H4 (cell line): ENCODE measurements around the gene ULBP3. TPM values are rescaled to one million over a fixed set of nuclear protein-coding genes. Genes with fewer than 3 reads are reported as not detected.
A peak's percentile ranks its signal among the peaks of the same experiment; 100 is the strongest.
"Not testable (repeated sequence)": the region's sequence is repeated elsewhere in the genome, so short reads cannot be mapped to it uniquely, and the experiment has no call there.

Experiments
- DNase-seq: peaks from one replicate; pipeline ENCODE4 v3.0.0-alpha.2; 2015; ENCODE audit warnings: low spot score
- total RNA-seq: library from RNA; depleted of rRNA; stranded (reverse); fragments of >200 nt; shearing (Covaris generic); gene quantifications from 2 replicates; pipeline ENCODE4 v1.2.3, GENCODE V29; 2014

The ULBP3 gene
- total RNA-seq, 1 experiment from 2014 or later, result 7.6 TPM

DNA sequence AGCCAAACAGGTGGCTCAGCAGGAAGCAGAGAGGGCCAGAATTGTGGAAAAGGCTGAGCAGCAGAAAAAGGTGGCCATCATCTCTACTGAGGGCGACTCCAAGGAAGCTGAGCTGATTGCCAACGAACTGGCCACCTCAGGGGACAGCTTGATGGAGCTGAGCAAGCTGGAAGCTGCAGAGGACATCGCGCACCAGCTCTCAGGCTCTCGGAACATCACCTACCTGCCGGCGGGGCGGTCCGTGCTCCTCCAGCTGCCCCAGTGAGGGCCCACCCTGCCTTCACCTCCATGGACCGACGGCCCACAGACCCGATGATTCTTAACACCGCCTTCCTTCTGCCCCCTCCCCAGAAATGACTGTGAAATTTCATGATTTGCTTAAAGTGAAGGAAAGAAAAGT, 25.8 kb downstream of the ULBP3 start:
- no peak for DNase-seq

DNA sequence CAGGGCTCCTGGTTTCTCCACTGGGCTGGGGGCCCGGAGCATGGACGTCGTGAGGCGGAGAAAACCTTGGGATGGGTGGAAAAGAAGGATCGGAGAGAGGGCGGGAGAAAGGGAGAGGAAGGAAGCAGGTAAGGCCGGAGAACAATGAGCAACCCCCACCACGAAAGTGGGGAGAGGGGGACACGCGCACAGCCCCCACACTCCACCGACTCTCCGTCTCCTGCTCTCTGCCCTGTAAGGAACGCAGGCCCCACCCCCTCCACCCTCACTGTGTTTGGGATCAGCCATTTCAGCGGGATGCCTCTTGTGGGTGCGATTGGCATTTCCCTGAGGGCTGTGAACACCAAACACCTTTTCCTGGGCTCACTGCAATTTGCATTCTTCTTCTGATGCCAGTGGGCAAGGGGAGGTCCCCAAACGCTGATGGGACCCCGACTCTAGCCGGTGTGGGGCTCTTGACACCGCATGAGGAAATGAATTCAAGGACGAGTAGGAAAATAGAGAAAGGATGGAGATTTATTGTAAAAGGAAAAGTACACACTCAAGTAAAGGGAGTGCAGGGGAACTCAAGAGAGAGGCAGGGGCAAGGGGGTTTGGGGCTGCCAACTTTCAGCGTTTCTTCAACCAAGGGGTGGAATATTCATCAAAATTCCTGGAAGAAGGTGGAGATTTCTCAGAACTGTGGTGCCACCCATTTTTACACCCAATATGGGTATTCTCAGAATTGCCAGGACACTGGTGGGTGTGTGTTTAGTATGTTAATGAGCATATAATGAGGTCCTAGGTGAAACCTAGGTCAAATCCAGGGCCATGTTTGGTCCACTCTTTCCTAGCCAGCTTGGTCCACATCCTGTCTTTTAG, 30.5 kb downstream of the ULBP3 start:
- no peak for DNase-seq

DNA sequence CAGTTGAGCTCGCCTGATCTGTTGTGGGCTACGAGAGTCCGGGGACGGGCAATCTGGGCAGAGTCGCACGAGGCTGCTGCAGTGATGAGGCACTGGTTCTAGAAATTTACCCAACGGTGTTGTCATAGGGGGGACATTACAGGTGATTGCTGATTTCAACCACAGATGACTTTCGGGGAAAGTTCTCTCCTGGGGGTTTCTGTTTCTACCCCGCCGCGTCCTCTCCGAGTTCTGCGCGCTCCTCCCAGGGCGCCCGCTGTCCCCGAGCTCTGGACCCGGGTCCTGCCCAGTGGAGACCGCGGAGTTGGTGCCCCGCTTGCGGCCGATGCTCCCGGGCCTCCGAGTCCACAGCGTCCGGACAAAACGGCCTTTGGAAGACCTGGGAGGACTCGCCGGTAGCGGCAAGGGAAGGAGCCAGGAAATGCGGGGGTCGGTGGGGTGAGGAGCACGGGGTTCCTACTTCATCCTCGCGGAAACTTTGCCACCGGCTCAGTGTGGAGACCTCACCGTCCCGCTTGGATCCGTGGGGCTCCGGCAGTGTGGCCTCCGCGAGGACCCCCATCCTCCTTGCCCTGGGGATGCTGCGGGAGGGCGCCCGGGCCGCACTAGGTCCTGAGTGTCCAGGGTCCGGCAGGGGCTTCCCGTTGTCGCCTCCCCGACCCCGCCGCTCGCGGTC, 31.3 kb downstream of the ULBP3 start:
- DNase-seq, result no peak

DNA sequence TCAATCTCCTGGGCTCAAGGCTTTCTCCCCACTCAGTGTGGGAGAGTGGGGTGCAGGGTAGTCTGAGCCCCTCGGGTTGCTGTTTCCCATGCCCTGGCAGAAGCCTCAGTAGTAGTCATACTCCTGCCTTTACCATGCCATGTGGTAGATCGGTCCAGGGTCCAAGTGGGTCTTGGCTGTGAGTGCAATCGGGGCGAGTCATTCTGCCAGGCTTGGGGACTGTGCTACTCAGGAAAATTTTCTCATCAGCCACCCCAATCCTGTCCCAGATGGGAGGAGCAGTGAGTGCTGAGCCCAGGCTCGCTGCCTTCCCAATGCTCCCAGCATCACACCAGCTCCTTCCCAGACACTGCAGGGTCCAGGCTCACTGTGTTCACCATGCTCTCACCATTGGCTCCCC, 32.8 kb downstream of the ULBP3 start:
- DNase-seq, result no peak

DNA sequence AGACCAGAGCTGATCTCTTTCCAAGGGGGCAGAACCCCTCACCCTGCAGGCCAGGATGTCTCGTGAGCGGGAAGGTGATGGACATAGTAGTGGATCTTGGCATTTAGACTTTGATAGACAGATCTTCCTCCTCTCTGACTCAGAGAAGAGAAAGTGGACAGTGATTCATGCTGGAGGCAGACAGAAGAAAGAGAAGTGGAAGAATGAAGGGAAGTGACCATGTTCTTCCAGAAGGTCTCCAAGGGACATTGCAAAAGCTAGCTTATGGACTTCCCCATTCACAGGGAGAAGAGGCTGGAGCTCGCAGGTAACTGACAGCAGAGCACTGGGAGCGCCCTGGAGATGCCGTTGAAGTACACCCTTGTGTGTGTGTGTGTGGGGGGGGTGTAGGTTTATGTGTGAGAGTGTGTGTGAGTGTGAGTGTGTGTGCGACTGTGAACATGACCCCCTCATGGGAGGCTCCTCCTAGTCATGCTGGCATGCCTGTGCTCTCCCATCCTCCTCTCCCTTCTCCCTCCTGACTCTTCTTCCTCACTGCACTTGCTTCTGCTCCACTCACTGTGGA, 35.6 kb downstream of the ULBP3 start:
- no peak for DNase-seq

DNA sequence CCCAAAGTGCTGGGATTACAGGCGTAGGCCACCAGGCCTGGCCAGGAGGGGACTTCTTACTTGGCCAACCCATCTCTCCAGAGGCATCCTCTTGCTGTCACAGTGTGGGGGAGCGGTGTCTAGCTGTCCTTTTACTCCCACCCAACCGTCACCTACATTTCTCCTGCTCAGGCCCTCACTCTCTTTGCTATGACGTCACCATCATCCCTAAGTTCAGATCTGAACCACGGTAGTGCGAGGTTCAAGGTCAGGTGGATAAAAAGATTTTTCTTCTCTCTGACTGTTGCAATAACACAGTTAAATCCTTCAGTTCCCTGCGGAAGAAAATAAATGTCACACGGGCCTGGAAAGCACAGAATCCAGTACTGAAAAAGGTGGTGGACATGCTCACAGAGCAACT, 36.3 kb downstream of the ULBP3 start:
- DNase-seq, result no peak

DNA sequence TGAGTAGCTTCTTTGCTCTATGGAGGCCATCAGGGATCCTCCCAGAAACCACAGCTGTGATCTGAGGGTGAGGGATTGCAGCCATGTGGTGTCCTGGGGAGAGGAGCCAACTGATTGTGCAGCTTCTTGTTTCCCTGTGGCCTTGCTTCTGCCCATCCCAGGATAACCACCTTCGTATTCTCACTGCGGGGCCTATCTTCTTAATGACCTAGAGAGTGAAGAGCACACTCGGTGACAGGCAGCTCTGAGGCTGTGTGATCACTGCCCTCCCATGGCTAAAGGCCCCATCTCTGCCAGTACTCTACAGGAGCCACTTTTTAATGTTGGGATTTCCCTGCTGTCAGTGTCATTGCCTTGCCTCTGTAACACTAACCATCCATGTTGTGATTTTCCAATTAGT, 38.3 kb downstream of the ULBP3 start:
- no peak for DNase-seq

DNA sequence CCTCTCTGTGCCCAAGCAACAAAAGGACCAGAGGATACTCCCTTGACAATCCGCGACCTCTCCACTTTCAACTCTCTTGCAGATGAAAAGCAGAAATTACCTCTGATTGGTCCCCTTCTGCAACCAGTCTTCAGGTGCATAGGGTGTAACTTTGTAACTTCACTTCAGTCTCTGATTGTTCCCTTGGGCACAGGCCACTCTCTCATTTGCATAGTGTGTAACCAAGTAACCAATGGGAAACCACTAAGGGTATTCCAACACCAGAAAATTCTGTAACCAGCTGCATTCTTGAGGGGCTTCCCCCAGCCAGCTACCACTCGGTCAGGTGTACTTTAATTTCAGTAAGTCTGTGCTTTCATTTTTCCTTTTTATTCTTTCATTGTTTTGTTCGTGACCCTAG, 39.2 kb downstream of the ULBP3 start:
- DNase-seq, result no peak

DNA sequence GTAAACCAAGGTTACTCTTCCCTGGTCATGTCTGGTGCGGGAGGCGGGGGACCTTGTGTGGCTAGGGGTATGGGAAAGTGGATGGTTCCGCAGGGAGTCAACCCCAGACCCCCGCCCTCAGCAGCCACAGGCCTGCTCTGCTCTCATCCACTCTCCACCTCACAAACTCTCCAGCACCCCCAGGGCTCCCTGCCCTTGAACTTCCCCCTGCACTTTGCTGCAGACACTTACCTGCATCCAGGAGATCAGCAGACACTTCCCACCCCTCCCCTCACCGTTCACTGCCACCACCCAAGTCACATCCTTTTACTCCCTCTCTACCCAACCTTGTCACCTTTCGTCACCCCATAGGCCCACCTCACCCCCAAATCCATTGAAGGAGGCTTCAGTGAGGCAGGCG, 39.6 kb downstream of the ULBP3 start:
- DNase-seq, result no peak

DNA sequence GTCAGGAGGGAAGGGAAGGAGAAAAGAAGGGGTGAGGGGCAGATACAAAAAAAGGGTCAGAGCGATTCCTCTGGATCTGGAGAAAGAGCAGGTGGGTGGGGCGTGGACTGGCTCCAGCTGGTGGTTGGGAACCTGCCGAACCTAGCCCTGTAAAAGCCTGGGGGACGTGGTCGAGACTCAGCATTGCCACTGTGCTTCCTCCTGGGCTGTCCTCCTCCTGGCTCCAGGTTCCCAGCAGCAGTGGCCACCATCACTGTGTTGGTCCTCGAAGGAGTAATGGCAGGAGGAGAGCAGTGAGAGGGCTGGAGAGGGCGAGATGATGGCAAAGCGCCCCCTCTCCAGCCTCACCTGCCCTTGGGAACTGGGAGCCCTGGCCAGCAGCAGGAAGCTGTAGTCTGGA, 40.1 kb downstream of the ULBP3 start:
- no peak for DNase-seq

DNA sequence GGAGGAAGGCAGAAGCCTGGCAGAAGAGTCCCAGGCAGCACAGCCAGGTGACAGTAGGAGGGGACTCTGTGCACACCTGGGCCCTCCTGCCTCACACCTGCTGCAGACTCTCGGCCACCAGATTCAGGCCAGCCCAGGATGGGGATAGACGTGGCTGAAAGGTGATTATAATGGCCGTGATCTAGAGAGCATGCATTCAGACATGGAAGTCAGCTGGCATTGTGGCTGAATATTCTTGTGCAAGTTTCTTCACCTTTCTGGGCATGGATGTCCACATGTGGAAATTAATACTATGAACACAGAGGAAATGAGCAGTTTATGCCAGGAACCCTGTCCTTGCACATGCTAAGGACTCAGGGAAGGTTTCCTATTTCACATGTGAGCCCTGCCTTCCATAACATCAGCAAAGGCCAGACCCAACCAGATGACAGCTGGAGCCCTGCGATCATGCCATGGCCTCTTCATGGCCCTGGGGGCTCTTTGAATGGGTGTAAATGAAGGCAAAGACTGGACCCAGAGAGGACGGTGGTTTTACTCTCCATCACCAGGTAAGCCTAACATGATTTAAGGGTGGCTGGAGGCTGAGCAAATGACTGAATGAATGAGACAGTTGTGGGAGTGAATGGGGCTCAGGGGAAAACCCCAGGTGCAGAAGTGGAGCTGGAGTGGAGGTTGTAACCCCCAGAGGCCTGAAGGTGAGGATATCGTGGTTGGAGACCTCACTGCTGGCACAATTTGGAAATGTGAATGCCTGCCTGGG, 40.9 kb downstream of the ULBP3 start:
- no peak for DNase-seq

DNA sequence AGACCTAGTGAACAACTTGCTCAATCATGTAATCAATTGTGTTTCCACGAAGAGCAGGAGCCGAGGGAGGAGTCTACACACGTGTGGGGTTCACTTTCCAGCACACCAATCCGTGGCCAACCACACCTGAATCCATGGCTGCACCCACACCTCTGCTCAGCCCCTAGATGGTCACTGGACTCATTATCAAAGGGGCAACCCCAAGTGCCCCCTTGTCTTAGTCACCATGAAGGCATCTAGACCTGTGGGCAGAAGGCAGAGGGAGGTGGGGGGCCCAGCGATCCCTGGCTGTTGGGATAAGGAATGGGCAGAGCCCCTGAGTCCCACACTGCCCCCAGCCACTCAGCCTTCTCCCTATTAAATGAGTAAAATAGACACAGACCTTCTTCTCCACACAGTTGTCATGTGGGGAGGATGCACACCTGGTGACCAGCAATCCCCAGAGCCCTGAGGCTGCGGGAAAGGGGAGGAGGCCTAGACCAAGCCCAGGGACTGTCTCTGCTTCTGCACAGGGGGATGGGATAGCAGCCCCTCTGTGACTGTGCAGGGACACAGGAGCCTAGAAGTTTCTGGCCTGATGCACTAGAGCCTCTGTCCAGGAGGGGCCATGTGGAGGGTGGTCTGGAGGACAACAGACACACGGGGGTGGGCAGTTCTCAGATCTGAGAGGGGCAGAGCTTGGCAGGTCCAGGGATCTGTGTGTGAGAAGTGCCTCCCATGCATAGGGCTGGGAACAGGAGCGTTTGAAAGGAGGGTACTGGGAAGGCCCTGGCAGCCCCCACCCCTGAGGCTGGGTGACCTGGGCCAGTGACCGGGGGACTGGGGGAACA, 41.7 kb downstream of the ULBP3 start:
- no peak for DNase-seq

DNA sequence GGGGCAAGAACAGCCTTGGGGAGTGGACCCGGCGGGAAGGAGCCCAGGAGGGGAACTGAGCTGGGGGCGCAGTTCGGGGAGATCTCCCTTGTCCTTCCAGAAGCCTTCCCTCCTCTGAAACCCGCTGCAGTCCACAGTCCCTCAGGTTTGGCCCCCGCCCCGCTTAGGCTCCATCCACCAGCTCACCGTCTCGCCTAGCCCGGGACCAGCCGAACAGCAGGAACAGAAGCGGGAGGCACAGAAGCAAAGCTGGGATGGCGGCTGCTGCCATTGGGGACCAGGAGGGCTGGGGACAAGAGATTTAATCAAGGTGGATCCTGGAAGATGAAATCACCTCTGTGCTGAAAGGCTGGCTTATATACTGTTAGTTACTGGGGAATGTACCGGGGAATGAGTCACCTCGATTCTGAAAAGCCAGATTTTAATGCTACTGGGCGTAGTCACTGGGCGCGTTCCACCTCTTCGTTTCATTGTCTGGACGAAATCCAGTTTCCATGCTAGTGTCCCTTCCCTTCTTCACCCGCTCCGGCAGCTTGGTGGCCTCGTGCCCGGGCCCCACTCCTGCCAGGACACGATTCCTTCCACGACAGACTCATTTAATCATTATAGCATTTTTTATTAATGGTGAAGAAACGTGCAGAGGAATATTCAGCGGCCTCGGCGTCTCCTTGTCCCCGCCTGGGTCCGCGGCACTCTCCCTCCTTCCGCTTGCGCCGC, 43.6 kb downstream of the ULBP3 start, which contains the start of gene RAET1L:
Gene RAET1L, minus strand, starts transcription at position 332 of the 717 bp plus-strand sequence. Its CDS starts 61 bp downstream, at position 271.
- DNase-seq, result peak; percentile 49

DNA sequence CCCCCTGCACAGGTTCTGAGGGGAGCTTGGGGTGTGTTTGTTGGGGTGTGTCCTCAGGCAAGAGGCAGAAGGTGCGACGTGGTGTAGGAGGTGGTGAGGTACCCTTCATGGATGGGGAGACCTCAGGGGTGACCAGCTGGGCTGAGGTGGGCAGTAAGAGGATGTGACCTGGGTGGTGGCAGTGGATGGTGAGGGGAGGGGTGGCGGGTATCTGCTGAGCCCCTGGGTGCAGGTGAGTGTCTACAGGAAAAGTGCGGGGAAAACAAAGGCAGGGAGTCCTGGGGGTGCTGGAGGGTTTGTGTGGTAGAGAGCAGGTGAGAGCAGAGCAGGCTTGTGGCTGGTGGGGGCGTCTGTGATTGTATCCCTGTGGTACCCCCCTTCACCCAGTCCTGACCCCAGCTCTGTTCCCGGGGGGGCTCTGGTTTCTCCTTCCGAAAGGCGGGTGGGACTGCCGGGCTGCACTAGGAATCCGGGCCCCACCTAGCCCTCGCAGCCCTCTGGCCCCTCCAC, 44.2 kb downstream of the ULBP3 start:
- no peak for DNase-seq

DNA sequence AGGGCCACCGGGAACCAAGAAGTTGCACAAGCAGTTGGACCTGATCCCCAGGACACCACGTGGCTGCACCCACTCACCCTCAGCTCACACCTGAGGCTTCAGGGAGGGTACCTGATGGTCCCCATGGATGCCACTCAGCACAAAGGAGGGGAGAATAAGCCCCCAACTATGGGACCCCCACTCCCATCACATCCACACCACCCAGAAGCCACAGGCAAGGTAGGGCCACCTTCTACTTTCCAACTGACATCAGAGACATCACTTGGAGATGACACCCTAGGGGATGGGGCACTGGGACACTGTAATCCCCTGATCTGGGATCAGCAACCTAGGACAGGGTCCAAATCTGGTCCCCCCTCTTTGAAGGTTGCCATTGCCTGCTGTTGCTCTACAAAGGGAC, 44.9 kb downstream of the ULBP3 start:
- not testable (repeated sequence) for DNase-seq

DNA sequence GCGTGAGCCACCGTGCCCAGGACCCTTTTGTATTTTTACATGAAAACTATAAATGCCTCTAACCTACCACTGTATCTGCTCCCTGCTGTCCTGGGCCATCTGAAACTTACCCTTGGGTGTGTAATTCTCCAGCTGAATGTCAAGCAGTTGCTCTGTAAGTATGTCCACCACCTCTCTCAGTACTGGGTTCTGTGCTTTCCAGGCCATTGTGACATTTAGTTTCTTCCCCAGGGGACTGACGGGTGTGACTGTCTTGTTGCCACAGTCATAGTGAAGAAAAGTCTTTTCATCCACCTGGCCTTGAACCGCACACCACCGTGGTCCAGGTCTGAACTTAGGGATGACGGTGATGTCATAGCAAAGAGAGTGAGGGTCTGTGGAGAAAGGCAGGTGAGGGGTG, 47.1 kb downstream of the ULBP3 start:
- not testable (repeated sequence) for DNase-seq

DNA sequence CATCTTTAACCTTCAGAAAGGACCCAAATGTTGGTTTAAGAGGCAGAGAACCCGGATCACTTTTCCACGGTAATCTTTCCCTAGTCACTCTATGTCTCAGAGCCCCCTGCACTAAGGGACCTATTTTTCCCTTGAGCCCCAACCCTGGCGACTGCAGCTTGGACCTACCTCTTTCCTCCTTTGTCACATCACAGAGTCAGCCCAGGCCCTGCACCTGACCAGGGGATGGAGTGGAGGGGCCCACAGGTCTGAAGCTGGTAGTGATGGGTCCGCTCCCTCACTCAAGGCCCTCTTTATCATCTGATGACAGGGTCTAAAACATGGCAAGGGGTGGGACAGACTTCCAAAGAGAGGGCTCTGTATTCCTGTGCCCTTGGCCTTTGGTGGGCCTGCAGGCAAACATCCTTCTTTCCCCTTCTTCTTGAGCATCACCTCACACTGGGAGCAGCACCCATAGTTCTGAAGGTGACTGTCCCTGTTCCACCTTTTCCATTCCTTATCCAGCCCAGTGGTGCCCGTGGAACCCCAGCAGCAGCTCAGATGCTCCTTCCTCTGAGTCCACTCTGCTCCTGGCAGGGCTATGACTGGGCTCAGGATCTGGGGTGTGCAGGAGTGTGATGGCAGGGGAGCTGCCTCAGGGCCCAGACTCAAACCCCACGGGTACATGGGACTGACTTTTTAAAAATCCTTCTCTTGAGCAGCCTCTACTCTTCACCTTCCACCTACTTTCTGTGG, 49.9 kb downstream of the ULBP3 start:
- no peak for DNase-seq

DNA sequence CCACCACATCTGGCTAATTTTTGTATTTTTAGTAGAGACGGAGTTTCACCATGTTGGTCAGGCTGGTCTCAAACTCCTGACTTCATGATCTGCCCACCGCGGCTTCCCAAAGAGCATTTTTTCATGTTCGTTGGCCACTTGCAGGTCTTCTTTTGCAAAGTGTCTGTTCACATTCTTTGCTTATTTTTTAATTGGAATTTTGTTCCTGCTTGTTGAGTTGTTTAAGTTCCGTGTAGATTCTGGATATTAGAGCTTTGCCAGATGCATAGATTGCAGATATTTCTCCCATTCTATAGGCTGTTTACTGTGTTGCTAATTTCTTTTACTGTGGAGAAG, 51.8 kb downstream of the ULBP3 start:
- DNase-seq, result not testable (repeated sequence)

DNA sequence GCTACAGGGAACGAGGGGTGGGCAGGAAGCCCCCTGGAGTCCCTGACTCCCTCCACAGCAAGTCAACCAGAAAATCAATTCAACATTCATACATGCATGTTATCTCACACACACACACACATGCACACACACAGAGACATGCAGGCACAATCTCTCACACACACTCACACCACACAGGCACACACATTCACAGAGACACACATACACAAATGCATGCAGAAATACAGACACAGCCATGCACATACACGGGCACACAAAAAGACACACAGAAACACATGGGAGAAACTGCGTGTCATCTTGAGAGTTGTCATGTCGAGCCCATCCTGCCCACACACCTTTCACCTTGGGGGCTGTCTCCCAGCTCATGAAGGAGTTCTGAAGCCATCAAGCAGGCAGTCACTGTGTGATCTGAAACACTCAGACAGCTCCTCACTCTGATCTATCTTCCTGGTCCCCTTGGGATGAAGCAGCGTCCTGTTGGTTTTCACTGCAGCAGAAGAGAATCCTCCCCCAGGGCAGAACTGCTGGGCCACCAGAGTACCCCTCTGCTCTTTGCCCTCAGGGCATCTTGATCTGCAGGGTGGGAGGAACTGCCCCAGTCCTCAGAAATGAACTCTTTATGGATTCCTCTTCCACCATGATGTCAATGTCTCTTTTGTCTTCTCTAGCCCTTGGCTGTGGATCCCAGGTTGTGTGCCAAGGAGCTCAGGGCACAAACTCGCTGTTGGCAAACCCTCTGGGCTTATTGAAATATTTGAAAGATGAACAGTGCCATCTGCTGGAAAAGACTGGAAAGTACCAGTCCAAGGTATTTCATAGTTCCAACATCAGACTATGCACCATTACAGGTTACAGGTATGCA, 52.4 kb downstream of the ULBP3 start:
- peak; percentile 45 for DNase-seq
